SK-N-MC (cell line): ENCODE data around the gene TPR.

Experiments used
- EZH2 ChIP-seq: fragments of 200-600 bp; sonication (generic); IDR thresholded peaks from one replicate; pipeline ENCODE4 v1.6.1; 2017; ENCODE audit warnings: antibody characterized with exemption
- POLR2AphosphoS5 ChIP-seq: IDR thresholded peaks from 2 replicates; pipeline ENCODE4 v1.6.1; 2012; ENCODE audit warnings: mild to moderate bottlenecking, low read depth, low read length, borderline replicate concordance

DNA sequence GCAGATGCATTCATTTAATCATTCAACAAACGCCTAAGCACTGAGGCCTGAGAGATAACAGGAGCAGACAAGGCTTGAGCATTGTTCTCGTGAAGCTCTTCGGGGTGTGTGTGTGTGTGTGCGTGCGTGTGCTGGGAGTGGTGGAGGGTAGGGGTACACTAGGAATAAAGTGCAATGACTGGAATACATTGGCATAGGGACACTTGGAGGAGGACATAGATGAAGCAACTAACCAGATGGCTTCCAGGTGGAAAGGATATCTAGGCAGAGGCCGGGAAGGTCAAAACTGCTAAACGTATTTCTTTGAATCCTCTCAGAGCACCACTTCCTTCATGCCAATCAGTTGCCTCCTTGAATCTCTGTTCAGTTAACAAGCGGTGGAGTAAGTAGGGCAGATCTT lies 92.6 kb downstream of the TPR start:
- TF ChIP-seq EZH2 (no peak), POLR2AphosphoS5 (no peak)
